Measurements from ENCODE around the gene GRB10.
A peak's percentile ranks its signal among the peaks of the same experiment; 100 is the strongest.
"Not testable (repeated sequence)": the region's sequence is repeated elsewhere in the genome, so short reads cannot be mapped to it uniquely, and the experiment has no call there.

Gene GRB10

DNA sequence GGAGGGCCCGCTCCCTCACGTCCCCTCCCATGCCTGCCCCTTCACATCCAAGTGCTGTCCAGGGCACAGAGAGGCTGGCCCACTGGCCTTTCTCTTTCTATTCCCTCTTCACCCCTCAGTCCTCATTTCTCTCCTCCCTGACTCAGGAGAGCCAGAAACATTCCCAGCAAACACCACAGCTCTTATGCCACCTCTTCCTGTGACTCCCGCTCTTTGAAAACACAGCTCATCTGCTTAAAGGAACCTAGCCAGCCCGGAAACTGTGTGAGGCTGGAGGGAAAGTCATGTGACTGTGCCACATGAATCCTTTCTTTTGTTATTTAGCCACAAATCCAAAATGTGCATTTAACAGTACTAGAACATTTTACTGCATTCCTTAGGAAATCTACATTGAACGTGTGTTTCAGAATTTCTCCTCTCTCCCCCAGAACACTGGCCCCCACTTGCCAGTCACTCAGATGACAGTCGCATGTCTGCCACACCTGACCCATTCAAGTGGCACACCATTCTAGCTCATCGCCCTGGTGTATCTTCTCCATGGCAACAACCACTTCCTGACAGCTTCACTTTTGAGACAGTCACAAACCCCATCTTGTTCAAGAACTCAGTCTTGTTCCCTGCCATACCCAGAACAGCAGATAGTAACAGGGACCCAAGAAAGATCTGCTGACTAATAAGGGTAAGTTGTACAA, 42.8 kb downstream of the GRB10 start:
- DNase-seq = no peak

GRCh38 chr7:50738932-50739331, 43.8 kb downstream of the GRB10 start:
- no peak for DNase-seq

DNA sequence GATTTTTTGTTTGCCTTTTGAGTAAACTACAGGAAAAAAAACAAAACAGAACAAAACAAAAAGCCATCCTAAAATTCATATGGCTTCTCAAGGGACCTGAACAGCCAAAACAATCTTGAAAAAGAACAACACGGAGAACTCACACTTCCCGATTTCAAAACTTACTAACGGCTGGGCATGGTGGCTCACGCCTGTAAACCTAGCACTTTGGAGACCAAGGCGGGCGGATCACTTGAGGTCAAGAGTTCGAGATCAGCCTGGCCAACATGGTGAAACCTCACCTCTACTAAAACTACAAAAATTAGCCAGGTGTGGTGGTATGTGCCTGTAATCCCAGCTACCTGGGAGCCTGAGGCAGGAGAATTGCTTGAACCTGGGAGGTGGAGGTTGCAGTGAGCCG, 46.9 kb downstream of the GRB10 start:
- DNase-seq = not testable (repeated sequence)

DNA sequence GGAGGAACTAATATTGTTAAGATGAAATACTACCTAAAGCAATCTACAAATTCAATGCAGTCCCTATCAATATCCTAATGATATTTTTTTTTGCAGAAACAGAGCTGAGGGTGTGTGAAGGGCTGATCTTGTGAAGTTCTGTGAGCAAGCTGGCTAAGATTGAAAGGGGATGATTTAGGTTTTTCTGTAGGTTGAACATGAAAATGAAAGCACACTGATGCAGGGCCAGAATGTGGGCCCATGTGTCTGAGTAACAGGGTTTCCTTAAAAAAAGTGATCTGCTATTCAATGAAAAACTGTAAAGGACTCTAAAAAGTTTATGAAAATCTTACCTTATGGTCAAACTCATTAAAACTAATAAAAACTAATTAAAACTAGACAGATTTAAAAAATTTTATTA, 47.4 kb downstream of the GRB10 start:
- DNase-seq = no peak

DNA sequence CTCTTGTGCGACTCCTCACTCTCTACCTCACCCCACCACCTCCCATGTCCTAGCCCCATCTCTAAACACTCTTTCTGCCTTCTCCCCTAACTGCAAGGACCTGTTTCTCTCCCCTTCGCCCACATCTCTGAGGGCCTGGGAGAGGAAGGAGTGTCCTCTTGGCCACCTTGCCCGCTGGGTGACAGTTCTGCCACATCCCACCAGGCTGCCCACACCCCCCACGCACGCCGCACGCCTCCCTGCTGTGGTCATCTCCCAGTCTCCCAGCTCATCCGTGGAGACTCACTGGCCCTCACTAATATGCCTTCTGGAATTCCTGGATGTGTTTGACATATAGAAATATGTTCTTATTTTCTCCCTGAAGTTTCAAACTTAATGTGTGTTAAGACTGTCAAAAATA, 48.5 kb downstream of the GRB10 start:
- DNase-seq = no peak

DNA sequence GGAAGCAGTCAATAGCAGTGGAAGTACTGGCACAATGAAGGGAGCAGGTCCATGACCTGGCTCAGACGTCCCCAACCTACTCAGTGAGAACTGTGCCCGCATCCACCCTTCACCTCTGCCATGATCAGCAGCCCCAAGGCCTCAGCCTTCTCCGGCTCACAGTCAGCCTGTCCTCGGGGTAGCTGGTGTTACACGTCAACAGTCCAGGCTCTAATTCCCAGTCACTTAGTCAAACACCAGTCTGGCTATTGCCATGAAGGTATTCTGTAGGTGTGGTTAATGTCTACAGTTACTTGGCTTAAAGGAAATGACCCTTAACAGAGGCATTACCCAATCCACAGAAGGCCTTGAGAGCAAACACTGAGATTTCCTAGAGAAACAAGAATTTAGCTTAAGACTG, 49.1 kb downstream of the GRB10 start:
- no peak for DNase-seq

DNA sequence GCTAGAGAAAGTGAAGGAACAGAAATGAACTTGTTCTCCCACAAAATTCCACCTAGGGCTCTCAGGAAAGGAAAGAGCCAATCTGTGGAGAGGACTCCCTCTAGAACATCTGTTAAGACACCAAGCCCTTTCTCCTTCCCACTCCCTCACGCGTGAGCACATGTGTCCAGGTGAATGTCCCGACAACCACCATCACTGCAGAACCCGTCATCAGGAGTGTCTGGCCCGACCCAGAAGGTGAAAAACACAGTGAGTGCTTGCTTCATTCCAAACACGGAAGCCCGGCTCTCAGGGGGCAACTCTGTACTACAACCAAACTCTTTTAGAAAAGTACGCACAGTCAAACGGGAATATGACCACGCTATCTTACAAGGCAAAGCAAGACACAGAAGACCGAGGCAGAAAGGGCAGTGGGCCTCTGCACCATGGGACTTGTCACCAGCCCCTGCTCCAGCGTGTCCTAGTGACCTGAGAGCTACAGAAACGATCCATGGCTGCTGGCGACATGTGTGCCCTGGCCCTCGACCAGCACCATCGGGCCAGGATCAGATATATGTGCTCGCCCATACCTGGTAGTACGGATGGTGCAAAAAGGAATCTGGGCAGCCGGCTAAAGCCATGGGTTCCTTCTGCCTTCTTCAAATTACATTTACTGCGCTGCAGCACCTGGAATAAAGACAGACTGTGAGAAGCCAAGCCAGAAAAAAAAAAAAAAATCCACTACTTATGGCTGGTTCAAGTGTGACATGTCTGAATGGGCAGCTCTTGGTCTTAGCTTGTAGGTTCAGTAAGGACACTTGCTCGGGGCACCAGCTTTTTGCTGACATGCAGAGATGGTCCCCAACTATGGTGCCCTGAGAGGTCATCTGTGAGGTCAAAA, 50.8 kb downstream of the GRB10 start:
- DNase-seq = no peak

- no peak for DNase-seq
These were observed 52.0 kb downstream of the GRB10 start for GRCh38 chr7:50730446-50731400.

DNA sequence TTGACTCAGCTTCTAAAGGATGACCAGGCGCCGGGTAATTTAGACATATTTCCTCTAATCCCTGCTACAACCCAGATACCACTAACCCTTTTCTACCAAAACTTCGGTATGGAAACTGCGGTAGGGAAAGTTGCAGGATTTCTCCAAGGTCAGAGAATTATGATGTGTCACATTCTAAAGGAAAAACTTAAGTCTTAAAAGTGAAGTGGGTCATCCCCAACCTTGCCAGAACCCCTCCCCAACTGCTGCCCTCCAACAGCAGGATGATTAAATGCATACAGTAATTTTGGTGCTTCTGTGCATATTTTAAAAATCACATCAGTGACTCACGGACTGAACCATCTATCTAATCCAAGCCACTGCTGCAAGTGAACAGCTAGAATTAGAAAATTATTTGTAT, 52.7 kb downstream of the GRB10 start:
- no peak for DNase-seq

- DNase-seq = peak in 1 of 2 experiments; percentile 30
These were observed 54.5 kb downstream of the GRB10 start for GRCh38 chr7:50728184-50728583.

DNA sequence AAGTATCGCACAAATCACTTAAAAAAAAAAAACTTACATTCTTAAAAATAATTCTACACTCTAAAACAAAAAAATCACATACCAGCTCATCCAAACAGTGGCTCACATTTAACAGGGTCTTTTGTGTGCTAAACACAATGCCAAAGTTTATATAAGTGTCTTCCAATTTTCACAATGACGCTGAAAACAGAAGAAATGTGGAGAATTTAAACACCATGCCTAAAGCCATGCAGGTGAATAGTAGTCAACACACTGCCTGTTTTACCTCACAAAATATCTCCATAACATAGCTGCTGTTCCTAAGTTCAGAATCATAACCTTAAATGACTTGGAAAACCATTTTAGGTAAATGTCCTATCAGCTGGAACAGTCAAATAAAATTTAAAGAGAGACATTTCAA, 55.0 kb downstream of the GRB10 start:
- DNase-seq = no peak

DNA sequence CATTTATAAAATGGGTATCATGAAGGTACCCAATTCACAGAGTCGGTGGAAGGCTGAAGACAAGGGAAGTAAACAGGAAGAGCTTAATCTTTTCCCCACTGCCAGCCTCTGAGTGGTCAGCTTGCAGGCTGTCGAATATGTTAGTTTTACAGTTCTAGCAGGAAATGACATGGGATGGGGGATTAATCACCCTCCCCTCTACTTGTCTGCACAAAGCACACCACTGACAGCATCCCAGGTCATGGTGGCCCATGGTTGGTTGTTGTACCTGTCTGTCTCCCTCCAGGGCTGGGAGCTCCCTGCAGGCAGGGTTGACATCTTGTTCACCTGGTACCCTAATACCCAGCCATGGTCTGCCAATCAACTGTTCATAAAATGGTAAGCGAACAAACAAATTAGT, 55.6 kb downstream of the GRB10 start:
- no peak for DNase-seq

GRCh38 chr7:50725774-50726173, 56.9 kb downstream of the GRB10 start:
- no peak for DNase-seq

DNA sequence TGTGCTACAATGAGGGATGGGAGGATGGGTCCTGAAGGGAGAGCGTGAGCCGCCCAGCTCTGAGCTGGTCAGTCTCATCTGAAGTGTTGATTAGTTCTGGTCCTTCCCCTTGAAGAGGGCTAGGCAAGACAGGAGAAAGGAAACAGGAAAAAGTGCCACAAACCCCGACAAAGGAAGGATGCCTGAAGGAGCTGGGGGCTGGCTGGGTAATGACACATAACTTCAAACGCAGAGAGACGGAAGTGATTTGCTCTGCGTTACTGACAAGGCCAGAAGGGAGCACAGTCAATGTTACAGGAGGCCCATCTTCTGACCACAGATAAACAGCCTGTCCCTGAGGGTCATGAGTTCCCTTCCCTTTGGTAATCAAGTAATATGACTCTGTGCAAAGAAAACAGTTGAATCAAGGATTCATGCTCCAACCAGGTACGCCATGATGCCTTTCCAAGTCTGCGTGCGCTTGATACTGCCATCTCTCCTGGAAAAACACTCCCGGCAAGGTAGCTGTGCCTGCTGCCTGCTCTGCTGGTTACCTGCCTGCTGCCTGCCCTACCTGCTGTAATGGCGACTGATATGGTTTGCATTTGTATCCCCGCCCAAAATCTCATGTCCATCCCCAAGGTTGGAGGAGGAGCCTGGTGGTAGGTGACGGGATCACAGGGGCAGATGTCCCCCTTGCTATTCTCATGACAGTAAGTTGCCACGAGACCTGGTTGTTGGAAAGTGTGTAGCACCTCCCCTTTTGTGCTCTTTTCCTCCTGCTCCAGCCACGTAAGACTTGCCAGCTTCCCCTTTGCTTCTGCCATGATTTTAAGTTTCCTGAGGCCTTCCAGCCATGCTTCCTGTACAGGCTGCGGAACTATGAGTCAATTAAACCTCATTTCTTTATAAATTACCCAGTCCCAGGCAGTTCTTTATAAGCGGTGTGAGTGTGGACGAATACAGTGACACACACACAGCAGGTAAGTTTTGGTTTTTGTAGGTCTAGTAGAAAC, 57.9 kb downstream of the GRB10 start:
- DNase-seq = no peak

GRCh38 chr7:50723888-50724287, 58.8 kb downstream of the GRB10 start:
- no peak for DNase-seq

DNA sequence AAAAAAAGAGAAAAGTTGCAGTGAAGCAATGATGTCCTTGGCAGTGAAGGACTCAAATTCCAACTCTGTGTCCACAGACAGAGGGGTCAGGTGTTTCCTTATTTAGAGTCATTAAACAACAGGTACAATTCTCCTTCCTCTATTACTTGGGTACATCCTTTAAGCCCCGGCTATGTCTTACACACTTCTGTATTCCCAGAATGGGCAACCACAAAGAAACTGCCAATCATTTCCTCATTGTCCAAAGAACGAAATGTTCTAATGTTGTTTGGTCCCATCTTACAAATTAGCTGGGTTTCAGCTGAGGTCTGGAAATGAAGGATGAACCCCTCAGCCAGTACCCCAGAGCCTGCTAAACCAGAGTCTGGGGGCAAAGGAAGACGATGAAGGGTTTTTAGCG, 59.5 kb downstream of the GRB10 start:
- no peak for DNase-seq

- DNase-seq = peak in 1 of 2 experiments; percentile 25
These were observed 60.9 kb downstream of the GRB10 start for GRCh38 chr7:50721661-50722259.

DNA sequence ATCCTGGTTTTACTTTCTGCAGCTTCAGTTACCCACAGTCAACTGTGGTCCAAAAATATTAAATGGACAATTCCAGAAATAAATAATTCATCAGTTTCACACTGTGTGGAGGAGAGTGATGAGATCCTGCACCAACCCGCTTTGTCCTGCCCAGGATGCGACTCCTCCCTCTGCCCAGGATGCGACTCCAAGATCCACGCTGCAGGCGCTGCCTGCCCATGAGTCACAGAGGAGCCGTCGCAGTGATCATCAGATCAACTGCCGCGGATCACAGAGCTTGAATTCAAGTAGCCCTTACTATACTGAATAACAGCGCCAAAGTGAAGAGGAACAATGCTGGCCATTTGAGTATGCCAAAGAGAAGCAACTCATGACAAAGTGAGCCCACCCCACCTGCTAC, 61.5 kb downstream of the GRB10 start:
- peak in 1 of 2 experiments; percentile 13 for DNase-seq

DNA sequence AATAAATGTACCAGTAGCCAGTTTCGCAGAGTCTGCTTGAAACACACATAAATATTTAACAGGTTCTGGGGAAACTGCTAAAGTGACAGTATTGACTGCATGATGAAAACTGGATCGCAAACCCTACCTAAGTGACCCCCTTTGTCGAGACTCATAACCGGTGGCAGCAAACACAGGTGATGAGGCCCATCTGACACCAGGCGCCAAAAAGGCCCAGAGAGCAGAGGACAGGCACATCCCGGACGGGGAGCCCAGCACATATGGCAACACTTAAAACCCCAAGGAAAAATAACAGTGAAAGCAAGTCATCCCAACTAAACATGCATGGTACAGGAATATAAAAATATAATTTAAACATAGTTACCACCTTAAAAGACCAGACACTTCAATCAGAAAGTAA, 62.4 kb downstream of the GRB10 start:
- no peak for DNase-seq

GRCh38 chr7:50718876-50719275, 63.8 kb downstream of the GRB10 start:
- DNase-seq = no peak

DNA sequence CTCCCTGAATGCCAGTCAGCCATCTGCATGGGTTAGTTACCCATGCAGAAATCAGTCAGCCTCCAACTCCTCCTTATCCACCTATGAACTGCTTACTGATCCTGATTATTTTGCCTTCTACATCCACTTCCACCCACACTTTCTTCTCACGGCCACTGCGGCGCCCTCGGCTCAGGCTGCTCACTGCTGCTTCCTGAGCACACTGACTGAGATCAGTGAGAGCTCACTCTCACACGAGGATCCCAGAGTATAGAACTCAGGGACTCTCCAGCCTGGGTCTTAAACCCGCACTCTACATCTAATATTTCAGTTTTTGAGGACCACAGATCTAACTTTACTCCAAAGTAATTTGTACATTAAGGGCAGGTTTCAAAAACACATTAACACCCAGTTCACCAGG, 64.4 kb downstream of the GRB10 start:
- no peak for DNase-seq

DNA sequence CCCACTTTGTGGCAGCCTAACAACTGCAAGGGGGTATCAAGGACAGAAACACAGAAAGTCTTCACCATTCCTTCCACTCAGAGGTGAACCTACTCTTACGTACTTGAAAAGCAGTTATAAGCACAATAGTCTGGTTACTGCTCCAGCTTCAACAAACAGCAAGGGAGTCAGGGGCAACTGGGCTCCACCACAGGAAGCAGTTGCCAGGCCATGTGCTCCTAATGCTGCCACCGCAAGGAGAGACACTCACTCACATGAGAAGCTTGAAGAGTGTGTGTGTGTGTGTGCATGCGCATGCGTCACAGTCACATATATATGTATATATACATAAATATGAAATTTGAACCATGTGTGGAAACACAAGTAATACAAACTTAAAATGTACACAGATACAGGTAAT, 65.5 kb downstream of the GRB10 start:
- DNase-seq = no peak
